Endothelial cell (in vitro differentiated cells): ENCODE data around the gene ADGRG1. TPM values are rescaled to one million over a fixed set of nuclear protein-coding genes. Genes with fewer than 3 reads are reported as not detected.

Source experiments
- DNase-seq: peaks from one replicate; pipeline ENCODE4 v3.0.0; 2021; ENCODE audit warnings: low spot score
- H3K27ac Mint-ChIP-seq: one replicate; pipeline ENCODE4 v1.8.0; 2021; ENCODE audit warnings: mixed read lengths, inconsistent platforms; ENCODE audit not compliant: unreplicated experiment
- H3K27me3 Mint-ChIP-seq: one replicate; pipeline ENCODE4 v1.8.0; 2021; ENCODE audit warnings: mild to moderate bottlenecking, moderate library complexity, mixed read lengths, inconsistent platforms; ENCODE audit not compliant: unreplicated experiment
- H3K36me3 Mint-ChIP-seq: one replicate; pipeline ENCODE4 v1.8.0; 2021; ENCODE audit warnings: mild to moderate bottlenecking, low read depth, mixed read lengths, inconsistent platforms; ENCODE audit not compliant: unreplicated experiment
- H3K4me1 Mint-ChIP-seq: one replicate; pipeline ENCODE4 v1.8.0; 2021; ENCODE audit warnings: mild to moderate bottlenecking, mixed read lengths, inconsistent platforms; ENCODE audit not compliant: unreplicated experiment
- H3K4me3 Mint-ChIP-seq: one replicate; pipeline ENCODE4 v1.8.0; 2021; ENCODE audit warnings: mild to moderate bottlenecking, mixed read lengths, inconsistent platforms; ENCODE audit not compliant: unreplicated experiment
- H3K9me3 Mint-ChIP-seq: one replicate; pipeline ENCODE4 v1.8.0; 2021; ENCODE audit warnings: mixed read lengths, inconsistent platforms; ENCODE audit not compliant: unreplicated experiment
- total RNA-seq: library from RNA; stranded (reverse); fragmentation: NEBNext Ultra II Directional; extraction: Animal tissue kit (Norgen Biotek cat#: 25700); gene quantifications from one replicate; pipeline ENCODE4 v1.2.1, GENCODE V29; 2021; ENCODE audit not compliant: unreplicated experiment
- TF ChIP-seq, protein P1 (sequence below): fragments of 200-600 bp; sonication (generic); IDR thresholded peaks from one replicate; pipeline ENCODE4 v1.5.0; 2021; ENCODE audit warnings: antibody characterized with exemption; ENCODE audit not compliant: unreplicated experiment

ADGRG1 gene
- total RNA-seq, 1 donor from 2014 or later, result 2.7 TPM

DNA sequence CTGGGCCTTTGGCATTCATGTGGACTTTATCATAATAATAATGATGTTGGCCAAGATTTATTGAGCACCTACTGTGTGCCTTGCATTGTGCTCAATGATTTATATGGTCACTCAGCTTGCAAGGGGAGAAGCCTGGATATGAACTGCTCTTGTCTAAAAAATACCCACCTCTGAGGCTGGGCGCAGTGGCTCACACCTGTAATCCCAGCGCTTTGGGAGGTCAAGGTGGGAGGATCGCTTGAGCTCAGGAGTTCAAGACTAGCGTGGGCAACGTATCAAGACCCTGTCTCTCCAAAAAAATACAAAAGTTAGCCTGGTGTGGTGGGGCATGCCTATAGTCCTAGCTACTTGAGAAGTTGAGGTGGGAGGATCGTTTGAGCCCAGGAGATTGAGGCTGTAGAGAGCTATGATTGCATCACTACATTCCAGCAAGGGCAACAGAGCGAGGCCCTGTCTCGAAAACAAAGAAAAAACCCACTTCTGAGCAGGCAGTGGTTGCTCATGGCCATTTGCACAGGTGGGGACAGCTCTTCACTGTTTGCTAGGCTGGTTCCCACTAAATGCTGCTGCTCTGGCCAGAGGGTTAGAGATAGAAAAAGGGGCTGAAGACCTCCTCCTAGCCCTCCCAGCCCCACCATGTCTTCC lies 4.3 kb upstream of the ADGRG1 start:
- DNase-seq, result no peak
- Mint-ChIP-seq H3K4me1 (peaks cover 6% of the 10 kb centered on the region), H3K9me3 (no peaks in the 10 kb centered on the region), H3K27me3 (peaks cover 2% of the 10 kb centered on the region), H3K36me3 (peaks cover 4% of the 10 kb centered on the region), H3K4me3 (no peak overlapping the region), H3K27ac (no peak overlapping the region)
- TF ChIP-seq, protein P1, sequence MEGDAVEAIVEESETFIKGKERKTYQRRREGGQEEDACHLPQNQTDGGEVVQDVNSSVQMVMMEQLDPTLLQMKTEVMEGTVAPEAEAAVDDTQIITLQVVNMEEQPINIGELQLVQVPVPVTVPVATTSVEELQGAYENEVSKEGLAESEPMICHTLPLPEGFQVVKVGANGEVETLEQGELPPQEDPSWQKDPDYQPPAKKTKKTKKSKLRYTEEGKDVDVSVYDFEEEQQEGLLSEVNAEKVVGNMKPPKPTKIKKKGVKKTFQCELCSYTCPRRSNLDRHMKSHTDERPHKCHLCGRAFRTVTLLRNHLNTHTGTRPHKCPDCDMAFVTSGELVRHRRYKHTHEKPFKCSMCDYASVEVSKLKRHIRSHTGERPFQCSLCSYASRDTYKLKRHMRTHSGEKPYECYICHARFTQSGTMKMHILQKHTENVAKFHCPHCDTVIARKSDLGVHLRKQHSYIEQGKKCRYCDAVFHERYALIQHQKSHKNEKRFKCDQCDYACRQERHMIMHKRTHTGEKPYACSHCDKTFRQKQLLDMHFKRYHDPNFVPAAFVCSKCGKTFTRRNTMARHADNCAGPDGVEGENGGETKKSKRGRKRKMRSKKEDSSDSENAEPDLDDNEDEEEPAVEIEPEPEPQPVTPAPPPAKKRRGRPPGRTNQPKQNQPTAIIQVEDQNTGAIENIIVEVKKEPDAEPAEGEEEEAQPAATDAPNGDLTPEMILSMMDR, result no peak

DNA sequence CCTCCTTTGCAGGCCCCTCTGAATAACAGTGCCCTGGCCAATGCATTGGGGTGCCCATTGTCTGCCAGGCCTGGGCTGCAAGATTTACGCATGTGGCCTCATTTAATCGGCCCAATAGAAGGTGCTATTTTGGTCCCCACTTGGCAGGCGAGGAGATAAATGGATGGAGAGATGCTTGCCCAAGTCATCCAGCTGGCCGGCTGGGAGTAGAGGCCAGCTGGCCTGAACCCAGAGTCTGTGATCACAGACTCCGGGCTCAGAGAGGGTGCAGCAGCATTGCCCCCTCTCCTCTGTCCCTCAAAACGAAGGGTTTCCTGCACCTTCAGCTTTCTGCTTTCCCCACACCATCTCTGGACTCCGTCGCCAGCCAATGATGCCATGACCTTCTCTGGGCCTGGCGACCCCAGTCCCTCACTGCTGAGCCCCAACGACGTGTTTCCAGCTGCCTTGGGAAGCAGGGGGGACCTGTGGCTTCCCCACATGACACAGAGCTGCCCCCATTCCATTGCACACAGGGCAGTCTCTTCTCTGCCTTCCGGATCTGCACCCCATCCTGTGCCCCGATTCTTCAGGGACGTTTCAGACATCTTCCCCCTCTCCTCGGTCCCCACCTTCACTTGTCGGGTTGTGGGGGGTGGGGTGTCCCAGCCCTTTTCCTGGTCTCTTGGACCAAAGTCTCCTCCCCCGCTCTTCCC lies 3.5 kb upstream of the ADGRG1 start:
- H3K4me1 Mint-ChIP-seq, result peaks cover 6% of the 10 kb centered on the region
- peaks cover 4% of the 10 kb centered on the region for H3K36me3 Mint-ChIP-seq
- TF ChIP-seq, protein P1, result no peak
- peaks cover 2% of the 10 kb centered on the region for H3K27me3 Mint-ChIP-seq
- no peaks in the 10 kb centered on the region for H3K9me3 Mint-ChIP-seq
- H3K4me3 Mint-ChIP-seq, result no peak overlapping the region
- DNase-seq, result no peak
- no peak overlapping the region for H3K27ac Mint-ChIP-seq

DNA sequence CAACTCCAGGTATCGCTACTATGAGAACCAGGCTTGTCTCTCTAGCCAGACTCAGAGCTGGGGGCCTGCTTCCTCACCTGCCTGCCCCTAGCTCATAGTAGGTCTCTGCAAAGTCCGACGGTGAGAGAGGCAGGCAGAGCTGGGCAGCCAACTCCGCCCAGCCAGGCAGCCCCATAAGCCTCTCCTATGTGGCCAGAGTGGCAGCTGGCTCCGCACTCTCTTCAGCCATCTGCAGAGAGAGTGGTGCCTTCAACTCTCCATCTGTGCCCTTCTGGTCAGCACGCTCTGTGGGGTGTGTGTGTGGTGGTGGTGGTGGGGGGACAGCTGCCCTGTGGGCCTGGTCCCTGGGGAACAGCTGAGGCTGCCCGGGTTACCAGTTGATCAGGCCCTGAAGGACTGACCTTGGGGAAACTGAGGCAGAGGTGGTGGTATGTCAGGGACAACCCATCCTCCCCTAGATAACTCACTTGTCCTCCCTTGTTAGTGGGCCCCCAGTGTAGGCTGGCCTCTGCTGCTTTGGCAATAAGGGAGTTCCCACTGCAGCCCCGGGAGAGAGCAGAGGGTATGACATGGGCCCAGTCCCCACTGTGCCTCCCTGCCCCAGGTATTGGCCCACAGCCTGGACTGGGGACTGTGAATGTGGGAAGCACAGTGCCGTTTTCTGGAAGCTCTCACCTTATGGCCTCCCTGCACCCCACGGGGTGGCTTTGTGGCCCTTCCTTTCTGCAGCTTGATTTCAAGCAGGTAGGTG lies 1.8 kb upstream of the ADGRG1 start:
- no peaks in the 10 kb centered on the region for H3K9me3 Mint-ChIP-seq
- H3K4me1 Mint-ChIP-seq, result peaks cover 12% of the 10 kb centered on the region
- H3K4me3 Mint-ChIP-seq, result no peak overlapping the region
- peaks cover 7% of the 10 kb centered on the region for H3K27me3 Mint-ChIP-seq
- H3K27ac Mint-ChIP-seq, result no peak overlapping the region
- TF ChIP-seq, protein P1, result no peak
- no peak for DNase-seq
- peaks cover 4% of the 10 kb centered on the region for H3K36me3 Mint-ChIP-seq

DNA sequence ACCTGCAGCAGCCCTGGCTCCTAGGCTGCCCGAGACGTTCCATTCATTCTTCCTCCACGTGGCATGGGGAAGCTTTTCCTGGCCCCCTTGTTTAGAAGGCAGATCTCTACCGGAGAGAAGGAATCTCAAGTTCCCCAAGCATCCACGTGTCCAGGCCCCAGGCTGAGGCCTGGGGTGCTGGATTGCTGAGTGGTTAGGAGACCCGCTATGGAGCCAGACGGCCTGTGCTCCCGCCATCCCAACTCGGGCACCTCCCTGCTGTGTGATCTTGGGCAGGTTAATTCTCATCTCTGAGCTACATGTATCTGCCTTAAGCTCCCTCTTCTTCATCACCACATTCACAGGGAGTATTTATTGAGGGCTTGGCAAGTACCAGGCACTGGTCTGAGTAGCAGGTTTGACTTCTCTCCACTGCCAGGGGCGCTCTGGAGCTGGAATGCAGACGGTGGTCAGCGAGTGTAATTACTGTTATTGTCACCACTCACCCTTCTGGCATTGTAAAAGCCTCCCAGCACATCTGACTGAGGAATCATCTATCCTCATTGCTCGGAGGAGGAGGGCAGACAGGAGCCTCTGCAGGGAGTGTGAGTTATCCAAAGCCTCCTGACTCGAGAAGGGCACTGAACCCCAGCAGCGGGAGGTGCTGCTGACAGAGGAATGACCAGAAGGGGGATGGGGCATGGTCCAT lies 1.1 kb upstream of the ADGRG1 start:
- TF ChIP-seq, protein P1, result no peak
- H3K27ac Mint-ChIP-seq, result peak overlapping the region; percentile 36
- H3K4me3 Mint-ChIP-seq, result no peak overlapping the region
- peaks cover 4% of the 10 kb centered on the region for H3K36me3 Mint-ChIP-seq
- H3K27me3 Mint-ChIP-seq, result peaks cover 7% of the 10 kb centered on the region
- DNase-seq, result peak; percentile 46
- no peaks in the 10 kb centered on the region for H3K9me3 Mint-ChIP-seq
- peaks cover 12% of the 10 kb centered on the region for H3K4me1 Mint-ChIP-seq
